GM18505 (cell line): ENCODE results near the gene POLR1H.
"Not testable (repeated sequence)": the region's sequence is repeated elsewhere in the genome, so short reads cannot be mapped to it uniquely, and the experiment has no call there.

Source experiments
- ATAC-seq: cut with Tn5 transposase; IDR thresholded peaks from one replicate; pipeline ENCODE4 v1.9.1; 2021; ENCODE audit not compliant: unreplicated experiment
- POLR2A ChIP-seq: IDR thresholded peaks from 4 replicates; pipeline ENCODE4 v1.6.1; 2011; ENCODE audit warnings: borderline replicate concordance; ENCODE audit not compliant: insufficient read depth, insufficient read length; ENCODE audit errors: extremely low read depth

Gene POLR1H, protein sequence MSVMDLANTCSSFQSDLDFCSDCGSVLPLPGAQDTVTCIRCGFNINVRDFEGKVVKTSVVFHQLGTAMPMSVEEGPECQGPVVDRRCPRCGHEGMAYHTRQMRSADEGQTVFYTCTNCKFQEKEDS

DNA sequence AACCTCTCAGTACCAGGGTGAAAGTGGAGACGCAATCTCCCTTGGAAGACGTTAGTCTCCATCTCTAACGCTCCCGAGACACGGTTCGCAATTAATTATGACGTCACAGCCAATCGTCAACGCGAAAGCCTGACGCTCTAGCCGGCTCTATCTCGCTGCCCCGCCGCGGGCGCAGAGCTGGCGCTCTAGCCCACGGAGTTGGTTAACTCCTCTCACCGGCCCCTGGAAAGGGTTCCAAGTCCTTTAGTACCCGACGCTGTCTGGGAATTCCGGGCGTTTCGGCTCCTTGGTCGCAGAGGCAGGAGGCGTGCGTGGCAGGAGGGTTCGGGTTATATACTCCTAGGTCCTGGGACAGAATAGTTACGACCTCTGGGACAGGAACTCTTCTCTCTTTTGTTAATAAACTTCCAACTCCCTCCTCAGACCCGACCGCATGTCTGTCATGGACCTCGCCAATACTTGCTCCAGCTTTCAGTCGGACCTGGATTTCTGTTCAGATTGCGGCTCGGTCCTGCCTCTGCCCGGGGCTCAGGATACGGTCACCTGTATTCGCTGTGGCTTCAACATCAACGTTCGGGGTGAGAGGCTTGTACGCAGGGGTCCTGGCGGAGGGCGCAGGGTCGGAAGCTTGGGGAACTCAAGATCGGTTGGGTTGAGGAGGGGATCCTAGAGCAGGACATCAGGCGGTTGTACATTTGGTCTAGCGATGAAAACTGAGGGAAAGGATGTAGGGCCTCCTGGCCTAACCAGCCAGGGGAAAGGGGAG lies at the start of gene POLR1H:
Gene POLR1H (plus strand): TSS at position 174 of the 766 bp plus-strand sequence. CDS start 260 bp downstream, at position 434.
- peak; percentile 81 for ATAC-seq
- TF ChIP-seq POLR2A: peak; percentile 90

DNA sequence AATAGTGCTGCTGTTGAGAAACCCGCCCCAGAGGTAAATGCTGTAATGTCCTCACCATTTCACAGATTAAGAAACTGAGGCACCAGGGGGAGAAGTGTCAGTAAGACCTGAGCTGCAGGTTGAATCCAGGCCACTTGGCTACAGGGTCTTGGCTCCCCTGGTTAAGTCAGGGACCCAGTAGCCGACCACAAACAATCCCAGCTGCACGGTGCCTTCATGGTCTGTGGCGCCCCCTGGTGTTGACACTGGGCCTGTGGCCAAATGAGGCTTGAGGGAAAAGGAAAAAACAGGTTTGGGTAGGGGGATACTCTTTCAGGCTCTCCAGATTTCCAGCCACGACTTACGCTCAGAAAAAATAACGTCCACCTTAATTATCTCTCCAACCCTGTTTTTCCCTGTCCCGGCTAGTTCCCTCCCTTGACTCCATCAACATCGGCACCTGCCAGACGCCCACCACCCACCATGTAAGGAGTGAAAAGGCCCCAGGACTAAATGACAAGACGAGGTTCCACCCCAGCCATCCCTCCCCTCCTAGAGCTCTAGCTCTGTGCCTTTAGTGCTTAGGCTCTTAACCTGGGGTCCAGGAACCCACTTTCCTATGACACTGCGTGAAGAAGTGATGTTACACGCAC lies 47.7 kb upstream of the POLR1H start:
- TF ChIP-seq POLR2A: no peak
- ATAC-seq: no peak

DNA sequence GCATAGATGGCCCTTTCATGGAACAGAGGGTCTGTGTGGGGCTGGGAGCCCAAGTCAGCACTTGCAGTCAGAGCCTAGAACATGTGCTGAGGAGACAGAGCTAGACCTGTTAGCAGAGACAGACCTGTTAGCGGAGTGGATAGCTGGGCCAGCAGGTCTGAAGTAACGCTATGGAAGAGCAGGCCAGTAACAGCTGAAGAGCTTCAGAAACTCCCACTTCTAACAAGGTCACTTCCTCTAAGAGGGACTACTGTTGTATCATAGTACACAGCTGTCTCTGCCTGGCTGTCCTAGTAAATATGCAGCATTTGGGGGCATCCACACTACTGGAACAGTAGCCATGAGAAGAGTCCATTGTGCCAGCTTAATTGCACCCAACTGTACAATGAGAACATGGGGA lies 41.2 kb upstream of the POLR1H start:
- TF ChIP-seq POLR2A: no peak
- no peak for ATAC-seq

DNA sequence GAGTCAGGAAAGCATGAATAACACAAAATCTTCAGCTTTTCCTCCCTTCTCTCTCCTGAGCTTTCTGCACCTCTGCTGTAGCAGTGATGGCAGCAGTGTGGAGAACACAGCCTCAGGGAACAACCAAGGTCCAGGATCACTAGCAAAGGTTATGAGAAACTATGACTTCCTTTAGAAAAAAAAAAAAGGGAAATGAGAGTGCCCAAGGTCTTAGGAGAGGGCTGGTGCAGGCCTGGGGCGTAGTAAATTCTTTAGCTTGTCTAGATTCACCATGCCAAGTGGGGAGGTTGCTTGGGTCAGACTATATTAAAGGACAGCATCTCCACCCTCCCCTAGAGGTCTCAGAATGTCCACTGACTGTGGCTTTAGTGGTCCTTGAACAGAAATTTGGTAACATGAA lies 40.4 kb upstream of the POLR1H start:
- no peak for TF ChIP-seq POLR2A
- ATAC-seq: no peak

GRCh38 chr6:30022189-30022588 lies 38.9 kb upstream of the POLR1H start:
- ATAC-seq: no peak
- no peak for TF ChIP-seq POLR2A

DNA sequence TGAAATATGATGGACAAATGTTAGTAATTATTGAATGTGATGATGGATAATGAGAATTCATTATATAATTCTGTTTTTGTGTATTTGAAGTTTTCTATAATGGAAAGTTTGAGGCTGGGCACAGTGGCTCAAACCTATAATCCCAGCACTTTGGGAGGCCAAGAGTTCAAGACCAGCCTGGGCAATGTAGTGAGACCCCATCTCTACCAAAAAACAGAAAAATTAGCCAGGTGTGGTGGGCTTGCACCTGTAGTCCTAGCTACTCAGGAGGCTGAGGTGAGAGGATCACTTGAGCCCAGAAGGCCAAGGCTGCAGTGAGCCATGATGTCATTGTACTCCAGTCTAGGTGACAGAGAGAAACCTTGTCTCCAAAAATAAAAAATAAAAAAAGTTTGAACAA lies 38.4 kb upstream of the POLR1H start:
- ATAC-seq: not testable (repeated sequence)

GRCh38 chr6:30025186-30025585 lies 35.9 kb upstream of the POLR1H start:
- TF ChIP-seq POLR2A: no peak
- ATAC-seq: no peak

DNA sequence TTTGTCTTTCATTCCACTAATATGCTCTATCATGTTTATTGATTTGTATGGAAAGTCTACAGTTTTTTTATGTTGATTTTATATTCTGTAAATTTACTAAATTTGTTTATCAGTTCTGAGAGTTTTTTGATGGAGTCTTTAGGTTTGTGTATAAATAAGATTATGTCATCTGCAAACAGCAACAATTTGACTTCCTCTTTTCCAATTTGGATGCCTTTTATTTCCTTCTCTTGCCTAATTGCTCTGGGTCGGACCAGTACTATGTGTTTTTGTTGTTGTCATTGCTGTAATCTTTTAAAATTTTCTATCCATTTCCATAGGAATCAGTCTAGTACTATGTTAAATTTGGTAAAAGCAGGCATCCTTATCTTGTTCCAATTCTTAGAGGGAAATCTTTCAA lies 31.5 kb upstream of the POLR1H start:
- TF ChIP-seq POLR2A: no peak
- no peak for ATAC-seq

DNA sequence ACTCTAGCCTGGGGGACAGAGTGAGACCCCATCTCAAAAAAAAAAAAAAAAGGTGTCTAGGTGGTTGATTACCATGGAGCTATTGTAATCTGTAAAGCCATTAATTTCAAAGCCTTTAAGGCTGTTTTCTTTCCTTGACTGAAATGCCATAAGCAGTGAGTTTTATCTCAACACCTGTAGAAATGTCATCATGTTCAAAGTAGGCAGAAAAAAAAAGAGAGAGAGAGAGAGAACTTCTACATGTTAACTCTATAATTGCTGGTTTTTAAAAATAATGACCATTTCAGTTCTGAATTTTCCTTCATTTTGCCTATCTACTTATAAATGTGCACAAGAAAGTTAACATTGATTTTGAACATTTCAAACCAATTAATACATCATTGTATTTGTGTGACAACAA lies 29.7 kb upstream of the POLR1H start:
- no peak for ATAC-seq
- no peak for TF ChIP-seq POLR2A

DNA sequence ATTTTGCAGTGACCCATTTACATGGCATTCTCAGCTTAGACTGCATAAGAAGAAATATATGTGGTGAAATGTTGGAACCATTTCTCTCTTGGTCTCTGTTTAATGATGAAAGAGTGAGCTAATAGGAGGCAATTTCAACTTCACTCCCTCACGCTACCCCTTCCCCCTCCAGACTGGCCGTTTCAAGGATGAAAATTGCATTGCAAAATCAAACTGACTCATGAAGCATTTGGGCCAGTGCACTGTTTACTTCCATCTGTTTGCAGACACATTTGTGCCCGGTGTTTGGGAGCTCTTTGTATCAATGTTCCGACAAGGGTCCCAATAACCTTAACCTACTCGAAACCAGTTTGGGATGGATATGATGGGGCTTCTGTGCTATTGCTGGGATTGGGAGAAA lies 27.6 kb upstream of the POLR1H start:
- ATAC-seq: not testable (repeated sequence)

DNA sequence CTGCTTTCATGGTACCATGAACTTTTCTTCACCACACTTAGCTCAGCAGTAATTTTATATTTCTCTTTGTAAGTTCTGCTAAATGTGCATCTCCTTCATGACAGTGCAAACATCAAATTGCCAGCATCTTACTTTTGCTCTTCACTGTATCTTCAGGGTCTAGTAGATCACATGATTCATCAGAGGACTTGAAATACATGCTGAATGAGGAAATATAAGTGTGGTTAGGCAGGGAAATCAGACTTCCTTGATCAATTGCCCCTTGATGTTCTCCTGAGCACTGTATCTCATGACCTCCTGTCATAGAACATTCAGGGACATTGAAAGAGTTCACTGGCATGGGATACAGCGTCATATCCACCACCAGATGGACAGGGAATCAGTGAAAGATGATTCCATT lies 25.3 kb upstream of the POLR1H start:
- no peak for ATAC-seq
- TF ChIP-seq POLR2A: no peak

DNA sequence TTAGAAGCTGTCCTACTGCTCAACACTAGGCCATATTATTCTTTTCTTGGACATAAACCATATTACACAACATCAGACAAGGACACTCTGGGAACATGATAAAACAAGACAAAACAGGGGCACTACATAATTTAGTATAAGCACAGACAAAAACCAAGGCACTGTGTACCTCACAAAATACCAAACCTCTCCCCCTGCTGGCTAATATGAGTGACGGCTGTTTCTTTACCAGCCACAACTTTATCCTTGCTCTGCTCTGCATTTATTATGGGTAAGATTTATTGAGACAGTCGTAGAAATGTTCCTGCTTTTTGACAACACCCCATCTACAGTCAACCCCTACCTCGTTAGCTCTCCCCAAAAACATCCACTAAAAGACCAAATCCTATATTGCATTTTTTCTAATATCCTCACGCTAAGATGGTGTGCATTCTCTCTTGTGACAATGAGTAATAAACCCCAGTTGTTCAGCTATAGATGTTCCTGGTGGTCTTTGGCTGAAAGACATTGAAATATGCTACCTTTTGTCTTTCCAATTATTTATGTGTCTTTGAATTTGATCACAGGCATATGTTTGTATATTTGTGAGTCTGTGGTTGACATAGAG lies 23.8 kb upstream of the POLR1H start:
- no peak for TF ChIP-seq POLR2A
- no peak for ATAC-seq

DNA sequence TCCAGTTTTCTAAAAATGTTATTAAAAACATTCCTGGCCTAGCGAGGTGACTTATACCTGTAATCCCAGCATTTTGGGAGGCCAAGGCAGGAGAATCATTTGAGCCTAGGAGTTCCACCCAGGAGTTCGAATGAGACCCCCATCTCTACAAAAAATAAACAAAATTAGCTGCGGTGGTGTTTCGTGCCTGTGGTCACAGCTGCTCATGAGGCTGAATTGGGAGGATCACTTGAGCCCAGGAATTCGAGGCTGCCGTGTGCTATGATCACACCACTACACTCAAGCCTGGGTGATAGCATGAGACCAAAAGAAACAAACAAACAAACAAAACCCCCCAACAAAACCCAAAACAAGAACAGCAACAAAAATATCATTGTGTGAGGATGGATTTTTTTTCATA lies 19.8 kb upstream of the POLR1H start:
- ATAC-seq: no peak
- TF ChIP-seq POLR2A: no peak

GRCh38 chr6:30041821-30042220 lies 19.2 kb upstream of the POLR1H start:
- ATAC-seq: no peak
- no peak for TF ChIP-seq POLR2A
